ENCODE data around the gene TSHZ1. TPM values are rescaled to one million over a fixed set of nuclear protein-coding genes. Genes with fewer than 3 reads are reported as not detected.

Gene TSHZ1
- total and polyA plus RNA-seq, 2 experiments from 2014 or later = 0.23 to 0.38 TPM

GRCh38 chr18:75234901-75235300 lies 24.3 kb downstream of the TSHZ1 start (continued):
- TF ChIP-seq, protein P1, sequence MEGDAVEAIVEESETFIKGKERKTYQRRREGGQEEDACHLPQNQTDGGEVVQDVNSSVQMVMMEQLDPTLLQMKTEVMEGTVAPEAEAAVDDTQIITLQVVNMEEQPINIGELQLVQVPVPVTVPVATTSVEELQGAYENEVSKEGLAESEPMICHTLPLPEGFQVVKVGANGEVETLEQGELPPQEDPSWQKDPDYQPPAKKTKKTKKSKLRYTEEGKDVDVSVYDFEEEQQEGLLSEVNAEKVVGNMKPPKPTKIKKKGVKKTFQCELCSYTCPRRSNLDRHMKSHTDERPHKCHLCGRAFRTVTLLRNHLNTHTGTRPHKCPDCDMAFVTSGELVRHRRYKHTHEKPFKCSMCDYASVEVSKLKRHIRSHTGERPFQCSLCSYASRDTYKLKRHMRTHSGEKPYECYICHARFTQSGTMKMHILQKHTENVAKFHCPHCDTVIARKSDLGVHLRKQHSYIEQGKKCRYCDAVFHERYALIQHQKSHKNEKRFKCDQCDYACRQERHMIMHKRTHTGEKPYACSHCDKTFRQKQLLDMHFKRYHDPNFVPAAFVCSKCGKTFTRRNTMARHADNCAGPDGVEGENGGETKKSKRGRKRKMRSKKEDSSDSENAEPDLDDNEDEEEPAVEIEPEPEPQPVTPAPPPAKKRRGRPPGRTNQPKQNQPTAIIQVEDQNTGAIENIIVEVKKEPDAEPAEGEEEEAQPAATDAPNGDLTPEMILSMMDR (conservative IDR thresholded peaks at IDR 0.05; ENCODE audit: low read depth in 2 of 2) = no peak
- no peak for TF ChIP-seq EZH2 (IDR thresholded peaks at IDR 0.05; ENCODE audit: low read depth, unreplicated experiment)

DNA sequence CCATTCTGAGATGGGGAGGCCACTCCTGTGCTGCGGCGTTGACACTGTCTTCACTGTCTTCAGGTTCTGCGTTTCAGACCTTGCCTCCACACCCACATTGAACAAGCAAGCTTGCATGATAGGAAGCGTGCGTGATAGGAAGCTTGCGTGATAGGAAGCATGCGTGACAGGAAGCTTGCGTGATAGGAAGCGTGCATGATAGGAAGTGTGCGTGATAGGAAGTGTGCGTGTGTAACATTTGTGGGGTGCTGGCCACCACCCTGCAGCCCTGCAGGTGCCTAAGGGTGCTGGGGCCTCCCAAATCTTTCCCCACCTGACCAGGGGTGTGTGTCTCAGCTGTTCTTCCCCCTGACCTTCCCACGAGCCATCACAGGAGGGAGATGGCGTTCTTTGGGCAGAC lies 25.3 kb downstream of the TSHZ1 start:
- Histone ChIP-seq H2AFZ (no peak overlapping the region), H3K36me3 (ENCODE audit: insufficient read depth) (no peaks in the 10 kb centered on the region), H3K4me2 (no peak overlapping the region), H3K4me3 (no peak overlapping the region), H3F3A (replicated peaks; ENCODE audit: low read depth) (no peaks in the 10 kb centered on the region), H3K27ac (ENCODE audit: low read depth) (no peak overlapping the region), H3K79me2 (replicated peaks; ENCODE audit: insufficient read depth) (no peaks in the 10 kb centered on the region), H3K27me3 (ENCODE audit: insufficient read depth) (no peaks in the 10 kb centered on the region), H3K9me2 (ENCODE audit: insufficient read depth) (no peaks in the 10 kb centered on the region), H4K20me1 (replicated peaks; ENCODE audit: insufficient read depth) (no peaks in the 10 kb centered on the region), H3K4me1 (ENCODE audit: insufficient read depth) (no peaks in the 10 kb centered on the region)
- H3K27me3 Mint-ChIP-seq (ENCODE audit: insufficient read depth, low read depth, poor library complexity) = peaks cover 5% of the 10 kb centered on the region
- no peak for DNase-seq (ENCODE audit: low spot score)
- H3K36me3 Mint-ChIP-seq (ENCODE audit: low read depth) = no peaks in the 10 kb centered on the region
- H3K27ac Mint-ChIP-seq = no peak overlapping the region
- no peak overlapping the region for H3K4me3 Mint-ChIP-seq
- no peak for ATAC-seq
- H3K9me3 Mint-ChIP-seq = no peaks in the 10 kb centered on the region
- no peak for TF ChIP-seq JUNB (IDR thresholded peaks at IDR 0.05; ENCODE audit: unreplicated experiment)
- TF ChIP-seq, protein P1 (conservative IDR thresholded peaks at IDR 0.05; ENCODE audit: low read depth in 2 of 2) = 0 out of 4 replicates have a peak, but pooled peaks of 1 of the 2 experiments have one; percentile 2
- no peaks in the 10 kb centered on the region for H3K4me1 Mint-ChIP-seq

- no peak overlapping the region for H2AFZ ChIP-seq
- Mint-ChIP-seq H3K27me3 (ENCODE audit: insufficient read depth, low read depth, poor library complexity) (peaks cover 5% of the 10 kb centered on the region), H3K9me3 (no peaks in the 10 kb centered on the region), H3K36me3 (ENCODE audit: low read depth) (no peaks in the 10 kb centered on the region), H3K4me1 (no peaks in the 10 kb centered on the region), H3K27ac (no peak overlapping the region), H3K4me3 (no peak overlapping the region)
- 0 out of 2 replicates have a peak, but pooled peaks cover 5% of the 10 kb centered on the region for H3K9me2 ChIP-seq (ENCODE audit: insufficient read depth)
- no peaks in the 10 kb centered on the region for H3K36me3 ChIP-seq (ENCODE audit: insufficient read depth)
- ATAC-seq (no peak), DNase-seq (ENCODE audit: low spot score) (no peak)
- H3K27ac ChIP-seq (ENCODE audit: low read depth) = no peak overlapping the region
- no peaks in the 10 kb centered on the region for H3K79me2 ChIP-seq (replicated peaks; ENCODE audit: insufficient read depth)
- no peaks in the 10 kb centered on the region for H3F3A ChIP-seq (replicated peaks; ENCODE audit: low read depth)
- H3K27me3 ChIP-seq (ENCODE audit: insufficient read depth) = no peaks in the 10 kb centered on the region
- no peaks in the 10 kb centered on the region for H4K20me1 ChIP-seq (replicated peaks; ENCODE audit: insufficient read depth)
- no peak overlapping the region for H3K4me2 ChIP-seq
- no peak overlapping the region for H3K4me3 ChIP-seq
- H3K4me1 ChIP-seq (ENCODE audit: insufficient read depth) = no peaks in the 10 kb centered on the region
- TF ChIP-seq, protein P2, sequence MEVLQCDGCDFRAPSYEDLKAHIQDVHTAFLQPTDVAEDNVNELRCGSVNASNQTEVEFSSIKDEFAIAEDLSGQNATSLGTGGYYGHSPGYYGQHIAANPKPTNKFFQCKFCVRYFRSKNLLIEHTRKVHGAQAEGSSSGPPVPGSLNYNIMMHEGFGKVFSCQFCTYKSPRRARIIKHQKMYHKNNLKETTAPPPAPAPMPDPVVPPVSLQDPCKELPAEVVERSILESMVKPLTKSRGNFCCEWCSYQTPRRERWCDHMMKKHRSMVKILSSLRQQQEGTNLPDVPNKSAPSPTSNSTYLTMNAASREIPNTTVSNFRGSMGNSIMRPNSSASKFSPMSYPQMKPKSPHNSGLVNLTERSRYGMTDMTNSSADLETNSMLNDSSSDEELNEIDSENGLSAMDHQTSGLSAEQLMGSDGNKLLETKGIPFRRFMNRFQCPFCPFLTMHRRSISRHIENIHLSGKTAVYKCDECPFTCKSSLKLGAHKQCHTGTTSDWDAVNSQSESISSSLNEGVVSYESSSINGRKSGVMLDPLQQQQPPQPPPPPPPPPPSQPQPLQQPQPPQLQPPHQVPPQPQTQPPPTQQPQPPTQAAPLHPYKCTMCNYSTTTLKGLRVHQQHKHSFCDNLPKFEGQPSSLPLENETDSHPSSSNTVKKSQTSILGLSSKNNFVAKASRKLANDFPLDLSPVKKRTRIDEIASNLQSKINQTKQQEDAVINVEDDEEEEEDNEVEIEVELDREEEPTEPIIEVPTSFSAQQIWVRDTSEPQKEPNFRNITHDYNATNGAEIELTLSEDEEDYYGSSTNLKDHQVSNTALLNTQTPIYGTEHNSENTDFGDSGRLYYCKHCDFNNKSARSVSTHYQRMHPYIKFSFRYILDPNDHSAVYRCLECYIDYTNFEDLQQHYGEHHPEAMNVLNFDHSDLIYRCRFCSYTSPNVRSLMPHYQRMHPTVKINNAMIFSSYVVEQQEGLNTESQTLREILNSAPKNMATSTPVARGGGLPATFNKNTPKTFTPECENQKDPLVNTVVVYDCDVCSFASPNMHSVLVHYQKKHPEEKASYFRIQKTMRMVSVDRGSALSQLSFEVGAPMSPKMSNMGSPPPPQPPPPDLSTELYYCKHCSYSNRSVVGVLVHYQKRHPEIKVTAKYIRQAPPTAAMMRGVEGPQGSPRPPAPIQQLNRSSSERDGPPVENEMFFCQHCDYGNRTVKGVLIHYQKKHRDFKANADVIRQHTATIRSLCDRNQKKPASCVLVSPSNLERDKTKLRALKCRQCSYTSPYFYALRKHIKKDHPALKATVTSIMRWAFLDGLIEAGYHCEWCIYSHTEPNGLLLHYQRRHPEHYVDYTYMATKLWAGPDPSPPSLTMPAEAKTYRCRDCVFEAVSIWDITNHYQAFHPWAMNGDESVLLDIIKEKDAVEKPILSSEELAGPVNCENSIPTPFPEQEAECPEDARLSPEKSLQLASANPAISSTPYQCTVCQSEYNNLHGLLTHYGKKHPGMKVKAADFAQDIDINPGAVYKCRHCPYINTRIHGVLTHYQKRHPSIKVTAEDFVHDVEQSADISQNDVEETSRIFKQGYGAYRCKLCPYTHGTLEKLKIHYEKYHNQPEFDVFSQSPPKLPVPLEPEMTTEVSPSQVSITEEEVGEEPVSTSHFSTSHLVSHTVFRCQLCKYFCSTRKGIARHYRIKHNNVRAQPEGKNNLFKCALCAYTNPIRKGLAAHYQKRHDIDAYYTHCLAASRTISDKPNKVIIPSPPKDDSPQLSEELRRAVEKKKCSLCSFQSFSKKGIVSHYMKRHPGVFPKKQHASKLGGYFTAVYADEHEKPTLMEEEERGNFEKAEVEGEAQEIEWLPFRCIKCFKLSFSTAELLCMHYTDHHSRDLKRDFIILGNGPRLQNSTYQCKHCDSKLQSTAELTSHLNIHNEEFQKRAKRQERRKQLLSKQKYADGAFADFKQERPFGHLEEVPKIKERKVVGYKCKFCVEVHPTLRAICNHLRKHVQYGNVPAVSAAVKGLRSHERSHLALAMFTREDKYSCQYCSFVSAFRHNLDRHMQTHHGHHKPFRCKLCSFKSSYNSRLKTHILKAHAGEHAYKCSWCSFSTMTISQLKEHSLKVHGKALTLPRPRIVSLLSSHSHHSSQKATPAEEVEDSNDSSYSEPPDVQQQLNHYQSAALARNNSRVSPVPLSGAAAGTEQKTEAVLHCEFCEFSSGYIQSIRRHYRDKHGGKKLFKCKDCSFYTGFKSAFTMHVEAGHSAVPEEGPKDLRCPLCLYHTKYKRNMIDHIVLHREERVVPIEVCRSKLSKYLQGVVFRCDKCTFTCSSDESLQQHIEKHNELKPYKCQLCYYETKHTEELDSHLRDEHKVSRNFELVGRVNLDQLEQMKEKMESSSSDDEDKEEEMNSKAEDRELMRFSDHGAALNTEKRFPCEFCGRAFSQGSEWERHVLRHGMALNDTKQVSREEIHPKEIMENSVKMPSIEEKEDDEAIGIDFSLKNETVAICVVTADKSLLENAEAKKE (CRISPR knock-in tag; IDR thresholded peaks at IDR 0.05) = no peak
- TF ChIP-seq STAT1 (IDR thresholded peaks at IDR 0.05; ENCODE audit: unreplicated experiment) (no peak), CREB1 (CRISPR knock-in tag; IDR thresholded peaks at IDR 0.05; ENCODE audit: low read depth) (no peak), ZNF331 (CRISPR knock-in tag; IDR thresholded peaks at IDR 0.05; ENCODE audit: low read depth) (no peak)
- TF ChIP-seq, protein P1 (conservative IDR thresholded peaks at IDR 0.05; ENCODE audit: low read depth in 2 of 2) = no peak
These were observed 27.5 kb downstream of the TSHZ1 start for GRCh38 chr18:75238100-75238499.

Data from GM23338 (cell line).